Erythroblast (primary cell): Measurements from ENCODE around the gene CENPO.

ENCODE experiments used
- DNase-seq, 2 experiments: peaks; one replicate each; lab custom pipeline; 2025; lab: John Stamatoyannopoulos, UW
- GATA1 ChIP-seq: IDR thresholded peaks from 2 replicates; pipeline ENCODE4 v1.6.1; 2011; ENCODE audit warnings: low read depth, mild to moderate bottlenecking, control low read depth, low read length, moderate library complexity
- POLR2A ChIP-seq: IDR thresholded peaks from 2 replicates; pipeline ENCODE4 v1.6.1; 2011; ENCODE audit warnings: mild to moderate bottlenecking, low read length

Gene CENPO

GRCh38 chr2:24859968-24860600 lies 66.9 kb downstream of the CENPO start:
- no peak for DNase-seq
- TF ChIP-seq POLR2A (no peak), GATA1 (no peak)

GRCh38 chr2:24860631-24861030 lies 67.4 kb downstream of the CENPO start:
- no peak for TF ChIP-seq GATA1
- no peak for TF ChIP-seq POLR2A
- no peak for DNase-seq

- TF ChIP-seq POLR2A (no peak), GATA1 (no peak)
- no peak for DNase-seq
Observed at GRCh38 chr2:24861500-24861899, 68.3 kb downstream of the CENPO start.

- TF ChIP-seq POLR2A (no peak), GATA1 (no peak)
- DNase-seq: no peak
Observed at GRCh38 chr2:24863641-24864040, 70.4 kb downstream of the CENPO start.

- DNase-seq: no peak
- TF ChIP-seq POLR2A (no peak), GATA1 (no peak)
Observed at GRCh38 chr2:24866946-24867345, 73.7 kb downstream of the CENPO start.

- DNase-seq: no peak
- TF ChIP-seq POLR2A: no peak
- TF ChIP-seq GATA1: no peak
Observed at GRCh38 chr2:24870440-24870839, 77.2 kb downstream of the CENPO start.

GRCh38 chr2:24870891-24871705 lies 77.9 kb downstream of the CENPO start:
- no peak for DNase-seq
- TF ChIP-seq POLR2A (no peak), GATA1 (no peak)

GRCh38 chr2:24871852-24872333 lies 78.7 kb downstream of the CENPO start:
- DNase-seq: no peak
- TF ChIP-seq GATA1 (no peak), POLR2A (no peak)
